ENCODE data around the gene GALC. TPM values are rescaled to one million over a fixed set of nuclear protein-coding genes. Genes with fewer than 3 reads are reported as not detected.
A peak's percentile ranks its signal among the peaks of the same experiment; 100 is the strongest.

The GALC gene
- total and polyA plus RNA-seq, 9 of the 15 experiments (the other 6 are each of a cell fraction or from before 2014, with no cell fraction given): 1.6 to 15.0 (median 7.3) TPM

GRCh38 chr14:87944987-87945604 lies 47.9 kb downstream of the GALC start:
- Histone ChIP-seq H3K4me3 (no peak overlapping the region), H3K9me1 (ENCODE audit: control insufficient read depth, insufficient read depth, low read length) (no peaks in the 10 kb centered on the region), H2AFZ (ENCODE audit: low read depth, low read length) (no peak overlapping the region), H3K36me3 (ENCODE audit: control insufficient read depth, insufficient read depth, low read length) (0 out of 3 replicates have a peak, but pooled peaks cover under 1% of the 10 kb centered on the region), H3K4me2 (ENCODE audit: insufficient read depth, low read length) (no peak overlapping the region), H3K9ac (ENCODE audit: insufficient read depth in 1 of 2, low read depth in 2 of 2, low read length in 2 of 2) (no peak overlapping the region), H4K20me1 (replicated peaks; ENCODE audit: control insufficient read depth, insufficient read depth, low read length) (no peaks in the 10 kb centered on the region), H3K27me3 (ENCODE audit: control insufficient read depth in 2 of 2, insufficient read depth in 2 of 2, low read length in 2 of 2) (no peaks in the 10 kb centered on the region), H3K79me2 (ENCODE audit: control insufficient read depth, insufficient read depth, low read length) (no peaks in the 10 kb centered on the region), H3K27ac (ENCODE audit: extremely low read depth, low read depth, low read length) (no peak overlapping the region), H3K4me1 (replicated peaks in 1 of 2; ENCODE audit: control insufficient read depth in 2 of 2, insufficient read depth in 2 of 2, low read length in 2 of 2) (no peaks in the 10 kb centered on the region), H3K9me3 (replicated peaks; ENCODE audit: control insufficient read depth, insufficient read depth, low read depth, low read length) (no peaks in the 10 kb centered on the region)
- intact Hi-C loops (cut with micrococcal nuclease): loop anchor here (1.0 to 5.0 kb wide), 3 partner anchors 68 to 287 kb away; no protein-coding TSS in a partner anchor
- CTCF ChIA-PET (ENCODE audit: low intra/inter-chr PET ratio): interaction anchor here (0.8 to 1.4 kb wide), 4 partner anchors 288 to 1970 kb away, joined by 3 to 7 read pairs (median 4); no protein-coding TSS in a partner anchor
- in situ Hi-C loops (cut with MboI): loop anchor here (10.0 kb wide), 1 partner anchor 230 kb away; no protein-coding TSS in a partner anchor
- POLR2A ChIA-PET: no interaction called here
- DNase-seq (ENCODE audit: extremely low read depth in 1 of 4, low spot score in 3 of 4): peak; percentile 12 to 55 (median 17)
- WGBS (ENCODE audit: insufficient coverage, low coverage, missing lambda C conversion rate): 25% methylated on average over 4 of the region's 4 CpGs
- no peak for ATAC-seq
- no TSS peak for BruUV-seq (replicated peaks)
- FAIRE-seq: no peak
- TF ChIP-seq RAD21 (CRISPR knock-in tag; conservative IDR thresholded peaks at IDR 0.05 in 1 of 2, IDR thresholded peaks at IDR 0.05 in 1 of 2) (peak; percentile 70 to 72), CBX2 (IDR thresholded peaks at IDR 0.05; ENCODE audit: insufficient read depth, low read length, poor library complexity, severe bottlenecking) (no peak), ZNF280A (IDR thresholded peaks at IDR 0.05; ENCODE audit: low read depth, partially characterized antibody) (no peak), DEAF1 (CRISPR knock-in tag; IDR thresholded peaks at IDR 0.05) (peak; percentile 33; the same call in 1 of the 2 replicates), ATF4 (CRISPR knock-in tag; IDR thresholded peaks at IDR 0.05) (no peak), ZNF668 (CRISPR knock-in tag; IDR thresholded peaks at IDR 0.05) (no peak), ZBTB34 (CRISPR knock-in tag; IDR thresholded peaks at IDR 0.05) (no peak), CTCF (IDR thresholded peaks at IDR 0.05 in 2 of 3, conservative IDR thresholded peaks at IDR 0.05 in 1 of 3; ENCODE audit: insufficient read depth in 2 of 3, low read depth in 1 of 3, low read length in 3 of 3) (peak; percentile 26 to 66 (median 41); a peak in 3 of 6 replicates), TARDBP (IDR thresholded peaks at IDR 0.05) (no peak), GTF2B (IDR thresholded peaks at IDR 0.05; ENCODE audit: extremely low read depth, insufficient read length) (no peak)
